ENCODE measurements around the gene PHF12. TPM values are rescaled to one million over a fixed set of nuclear protein-coding genes. Genes with fewer than 3 reads are reported as not detected.

PHF12 gene
- total and polyA plus RNA-seq, 2 of the 4 experiments (the other 2 are of a cell fraction), result 24.4 to 25.6 TPM

DNA sequence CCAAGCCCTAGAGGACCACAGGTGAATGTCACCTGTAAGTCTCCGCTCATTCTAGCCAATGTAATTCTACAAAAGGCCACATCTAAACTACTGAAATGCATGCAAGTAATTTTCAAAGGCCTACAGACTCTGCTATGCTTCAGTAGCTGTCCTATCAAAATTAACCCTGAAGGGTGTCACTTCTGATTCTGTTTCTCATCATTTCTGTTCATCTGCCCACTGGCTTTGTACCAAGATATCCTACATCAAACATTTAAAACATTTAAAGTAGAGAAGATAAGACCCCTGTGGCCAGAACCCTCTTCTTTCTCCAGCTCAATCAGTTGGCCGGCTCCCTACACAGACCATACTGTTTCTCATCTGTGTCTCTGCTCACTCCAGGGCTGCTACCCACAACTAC is 21.5 kb downstream of the PHF12 start:
- H2BK120ac ChIP-seq (ENCODE audit: low read depth, low read length), result no peak overlapping the region
- no peak overlapping the region for H3K14ac ChIP-seq (replicated peaks; ENCODE audit: low read depth, low read length)
- in situ Hi-C loops (cut with MboI; ENCODE audit: low sequenced_read_pairs), result no loop called here
- H4K8ac ChIP-seq (ENCODE audit: low read depth in 2 of 2, low read length in 2 of 2), result no peak overlapping the region
- H3K4ac ChIP-seq (ENCODE audit: low read depth, low read length), result no peak overlapping the region
- no peak overlapping the region for H2BK15ac ChIP-seq (ENCODE audit: low read depth, low read length)
- no peak overlapping the region for H4K5ac ChIP-seq (ENCODE audit: low read depth, low read length)
- dilution Hi-C loops (cut with HindIII; ENCODE audit: low sequenced_read_pairs, unreplicated experiment), result no loop called here
- H3K56ac ChIP-seq (ENCODE audit: extremely low read depth, insufficient read depth, low read length), result no peak overlapping the region
- ChIA-PET CTCF (no interaction called here), POLR2A (ENCODE audit: unreplicated experiment) (no interaction called here)
- H3K27me3 ChIP-seq (ENCODE audit: control insufficient read depth, insufficient read depth, low read length), result no peaks in the 10 kb centered on the region
- no peak overlapping the region for H3K27ac ChIP-seq (ENCODE audit: insufficient read depth, low read length)
- peaks cover 25% of the 10 kb centered on the region for H3K9me1 ChIP-seq (ENCODE audit: insufficient read depth, low read length)
- TF ChIP-seq SMC3 (IDR thresholded peaks at IDR 0.05; ENCODE audit: low read depth, low read length), result no peak
- TF ChIP-seq RAD21 (IDR thresholded peaks at IDR 0.05; ENCODE audit: low read length), result no peak
- no peak for TF ChIP-seq CHD1 (IDR thresholded peaks at IDR 0.05; ENCODE audit: low read depth, low read length)
- TF ChIP-seq, protein P1, sequence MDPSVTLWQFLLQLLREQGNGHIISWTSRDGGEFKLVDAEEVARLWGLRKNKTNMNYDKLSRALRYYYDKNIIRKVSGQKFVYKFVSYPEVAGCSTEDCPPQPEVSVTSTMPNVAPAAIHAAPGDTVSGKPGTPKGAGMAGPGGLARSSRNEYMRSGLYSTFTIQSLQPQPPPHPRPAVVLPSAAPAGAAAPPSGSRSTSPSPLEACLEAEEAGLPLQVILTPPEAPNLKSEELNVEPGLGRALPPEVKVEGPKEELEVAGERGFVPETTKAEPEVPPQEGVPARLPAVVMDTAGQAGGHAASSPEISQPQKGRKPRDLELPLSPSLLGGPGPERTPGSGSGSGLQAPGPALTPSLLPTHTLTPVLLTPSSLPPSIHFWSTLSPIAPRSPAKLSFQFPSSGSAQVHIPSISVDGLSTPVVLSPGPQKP (IDR thresholded peaks at IDR 0.05; ENCODE audit: borderline replicate concordance, low read depth, low read length), result no peak
- no peak for TF ChIP-seq RCOR1 (IDR thresholded peaks at IDR 0.05; ENCODE audit: insufficient replicate concordance, low read length)
- no peak for TF ChIP-seq CEBPB (IDR thresholded peaks at IDR 0.05; ENCODE audit: low read depth, low read length)
- TF ChIP-seq CTCF (conservative IDR thresholded peaks at IDR 0.05; ENCODE audit: low read depth, low read length), result no peak
- TF ChIP-seq RFX5 (IDR thresholded peaks at IDR 0.05; ENCODE audit: low read depth, low read length), result no peak
- no peak for TF ChIP-seq FOS (IDR thresholded peaks at IDR 0.05; ENCODE audit: low read depth, low read length)
- no peak for TF ChIP-seq MXI1 (IDR thresholded peaks at IDR 0.05; ENCODE audit: borderline replicate concordance, low read depth, low read length)
- TF ChIP-seq USF2 (IDR thresholded peaks at IDR 0.05; ENCODE audit: low read depth, low read length), result no peak
- TF ChIP-seq BHLHE40 (IDR thresholded peaks at IDR 0.05; ENCODE audit: low read depth, low read length), result no peak
- TF ChIP-seq MAFK (IDR thresholded peaks at IDR 0.05; ENCODE audit: low read depth, low read length), result no peak
- TF ChIP-seq POLR2A (IDR thresholded peaks at IDR 0.05; ENCODE audit: low read depth, low read length), result no peak
- no peak for TF ChIP-seq NFE2L2 (IDR thresholded peaks at IDR 0.05; ENCODE audit: low read depth, low read length)
- no peak for TF ChIP-seq MAZ (IDR thresholded peaks at IDR 0.05; ENCODE audit: borderline replicate concordance, low read depth, low read length)
- no peak overlapping the region for H2BK5ac ChIP-seq (ENCODE audit: low read depth, low read length, poor library complexity, severe bottlenecking)
- H2AK5ac ChIP-seq (ENCODE audit: low read depth, low read length), result no peak overlapping the region
- H2AK9ac ChIP-seq (replicated peaks; ENCODE audit: low read depth, low read length, poor library complexity), result no peak overlapping the region
- H2BK20ac ChIP-seq (ENCODE audit: low read depth, low read length), result no peak overlapping the region
- H3K36me3 ChIP-seq (ENCODE audit: control insufficient read depth, insufficient read depth, low read length), result peaks cover 9% of the 10 kb centered on the region
- no peak overlapping the region for H3K23ac ChIP-seq (ENCODE audit: low read depth, low read length)
- no peak overlapping the region for H3K9ac ChIP-seq (ENCODE audit: low read depth, low read length)
- H3K18ac ChIP-seq (ENCODE audit: low read depth, low read length), result no peak overlapping the region
- H2AFZ ChIP-seq (replicated peaks; ENCODE audit: low read length, poor library complexity), result no peak overlapping the region
- BruUV-seq (replicated peaks), result no TSS peak
- H3K4me2 ChIP-seq (ENCODE audit: low read depth, low read length), result no peak overlapping the region
- WGBS, 2 experiments (ENCODE audit: extremely low coverage in 2 of 2, insufficient read length in 1 of 2), result 100% methylated on average over 2 of the region's 2 CpGs; no CpG with 5 or more reads in 1 of the 2 experiments
- peaks cover 14% of the 10 kb centered on the region for H3K4me1 ChIP-seq (ENCODE audit: control insufficient read depth, insufficient read depth, low read length)
- intact Hi-C loops (cut with micrococcal nuclease), result no loop called here
- DNase-seq (no peak), ATAC-seq (ENCODE audit: low read depth) (no peak)
- H3K4me3 ChIP-seq (ENCODE audit: insufficient read depth, low read depth, low read length), result no peak overlapping the region
- peaks cover 8% of the 10 kb centered on the region for H3K9me3 ChIP-seq (ENCODE audit: control insufficient read depth, insufficient read depth, low read length)
- peaks cover 52 to 92% of the 10 kb centered on the region in 2 experiments for H3K79me1 ChIP-seq (ENCODE audit: low read depth in 1 of 2, low read length in 2 of 2)
- peaks cover 97% of the 10 kb centered on the region for H4K20me1 ChIP-seq (ENCODE audit: insufficient read depth, low read length)
- no peak overlapping the region for H4K91ac ChIP-seq (ENCODE audit: insufficient read depth, low read depth, low read length)
